Activated CD8-positive, alpha-beta T cell treated with anti-CD3 and anti-CD28 coated beads for 36 hours (primary cell): Measurements from ENCODE around the gene ASIP. TPM values are rescaled to one million over a fixed set of nuclear protein-coding genes. Genes with fewer than 3 reads are reported as not detected.
"Not testable (repeated sequence)": the region's sequence is repeated elsewhere in the genome, so short reads cannot be mapped to it uniquely, and the experiment has no call there.

Source experiments
- ATAC-seq: fragments of 200-7000 bp; cut with Tn5 transposase; one replicate; pipeline ENCODE4 v1.10.0; 2021; ENCODE audit warnings: mild to moderate bottlenecking, moderate library complexity
- CTCF ChIA-PET: fragments of 350-600 bp; sonication (Branson Sonifier 250); formaldehyde crosslinking; loops from one replicate; lab custom pipeline; 2021; ENCODE audit warnings: antibody characterized with exemption; lab: Charles Lee
- POLR2A ChIA-PET: fragments of 350-600 bp; sonication (Branson Sonifier 250); formaldehyde crosslinking; loops from one replicate; lab custom pipeline; 2021; ENCODE audit warnings: antibody characterized with exemption; lab: Charles Lee
- DNase-seq: peaks from one replicate; pipeline ENCODE4 v3.0.0-alpha.2; 2020
- H3K27ac Mint-ChIP-seq: one replicate; pipeline ENCODE4 v1.8.0; 2021; ENCODE audit warnings: mild to moderate bottlenecking, mixed read lengths
- H3K27me3 Mint-ChIP-seq: one replicate; pipeline ENCODE4 v1.8.0; 2021; ENCODE audit warnings: mixed read lengths
- H3K36me3 Mint-ChIP-seq: one replicate; pipeline ENCODE4 v1.8.0; 2021; ENCODE audit warnings: low read depth, mixed read lengths
- H3K4me1 Mint-ChIP-seq: one replicate; pipeline ENCODE4 v1.8.0; 2021; ENCODE audit warnings: low read depth, mixed read lengths
- H3K4me3 Mint-ChIP-seq: one replicate; pipeline ENCODE4 v1.8.0; 2021; ENCODE audit warnings: mild to moderate bottlenecking, moderate library complexity, mixed read lengths
- H3K9me3 Mint-ChIP-seq: one replicate; pipeline ENCODE4 v1.8.0; 2021; ENCODE audit warnings: mixed read lengths
- intact Hi-C: fragments of 100-400 bp; cut with micrococcal nuclease; formaldehyde crosslinking; loops from one replicate; pipeline ENCODE4 v1.10.0; 2022
- total RNA-seq, 2 experiments: library from RNA; stranded (reverse); gene quantifications; one replicate each; pipeline ENCODE4 v1.2.3, GENCODE V29; 2021
- TF ChIP-seq, protein P1 (sequence below): fragments of 200-600 bp; IDR thresholded peaks from one replicate; pipeline ENCODE4 v1.8.0; 2022; ENCODE audit warnings: antibody characterized with exemption, mild to moderate bottlenecking

ASIP gene
- total RNA-seq, 2 experiments from 2014 or later, result not detected

GRCh38 chr20:34283844-34284243 is 42.6 kb downstream of the ASIP start:
- no peak for DNase-seq
- no peak for ATAC-seq
- Mint-ChIP-seq H3K4me1 (no peaks in the 10 kb centered on the region), H3K27ac (no peak overlapping the region), H3K4me3 (no peak overlapping the region), H3K9me3 (no peaks in the 10 kb centered on the region), H3K36me3 (peaks cover 56% of the 10 kb centered on the region), H3K27me3 (no peaks in the 10 kb centered on the region)
- POLR2A ChIA-PET, result interaction anchor here (0.9 kb wide), 1 partner anchor 13 kb away, joined by 3 read pairs; no protein-coding TSS in a partner anchor
- CTCF ChIA-PET, result no interaction called here
- TF ChIP-seq, protein P1, sequence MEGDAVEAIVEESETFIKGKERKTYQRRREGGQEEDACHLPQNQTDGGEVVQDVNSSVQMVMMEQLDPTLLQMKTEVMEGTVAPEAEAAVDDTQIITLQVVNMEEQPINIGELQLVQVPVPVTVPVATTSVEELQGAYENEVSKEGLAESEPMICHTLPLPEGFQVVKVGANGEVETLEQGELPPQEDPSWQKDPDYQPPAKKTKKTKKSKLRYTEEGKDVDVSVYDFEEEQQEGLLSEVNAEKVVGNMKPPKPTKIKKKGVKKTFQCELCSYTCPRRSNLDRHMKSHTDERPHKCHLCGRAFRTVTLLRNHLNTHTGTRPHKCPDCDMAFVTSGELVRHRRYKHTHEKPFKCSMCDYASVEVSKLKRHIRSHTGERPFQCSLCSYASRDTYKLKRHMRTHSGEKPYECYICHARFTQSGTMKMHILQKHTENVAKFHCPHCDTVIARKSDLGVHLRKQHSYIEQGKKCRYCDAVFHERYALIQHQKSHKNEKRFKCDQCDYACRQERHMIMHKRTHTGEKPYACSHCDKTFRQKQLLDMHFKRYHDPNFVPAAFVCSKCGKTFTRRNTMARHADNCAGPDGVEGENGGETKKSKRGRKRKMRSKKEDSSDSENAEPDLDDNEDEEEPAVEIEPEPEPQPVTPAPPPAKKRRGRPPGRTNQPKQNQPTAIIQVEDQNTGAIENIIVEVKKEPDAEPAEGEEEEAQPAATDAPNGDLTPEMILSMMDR, result no peak
- intact Hi-C loops, result no loop called here

- no peak for ATAC-seq
- intact Hi-C loops, result no loop called here
- H3K4me3 Mint-ChIP-seq, result no peak overlapping the region
- H3K27me3 Mint-ChIP-seq, result no peaks in the 10 kb centered on the region
- no peak for DNase-seq
- no peak overlapping the region for H3K27ac Mint-ChIP-seq
- peaks cover 53% of the 10 kb centered on the region for H3K36me3 Mint-ChIP-seq
- no peaks in the 10 kb centered on the region for H3K4me1 Mint-ChIP-seq
- H3K9me3 Mint-ChIP-seq, result no peaks in the 10 kb centered on the region
- ChIA-PET POLR2A (no interaction called here), CTCF (interaction anchor here (0.9 kb wide), 1 partner anchor 29 kb away, joined by 4 read pairs; no protein-coding TSS in a partner anchor)
- TF ChIP-seq, protein P1, result no peak
These were observed 44.2 kb downstream of the ASIP start for GRCh38 chr20:34285450-34285849.

GRCh38 chr20:34287500-34287899 is 46.3 kb downstream of the ASIP start:
- H3K27ac Mint-ChIP-seq, H3K4me3 Mint-ChIP-seq, H3K4me1 Mint-ChIP-seq, DNase-seq, H3K27me3 Mint-ChIP-seq, H3K9me3 Mint-ChIP-seq, intact Hi-C loops, POLR2A ChIA-PET, ATAC-seq: not testable (repeated sequence)
- CTCF ChIA-PET, result interaction anchor here (1.2 to 1.7 kb wide), 3 partner anchors 26 to 97 kb away, joined by 3 to 8 read pairs (median 4); no protein-coding TSS in a partner anchor
- H3K36me3 Mint-ChIP-seq, result peaks cover 61% of the 10 kb centered on the region

DNA sequence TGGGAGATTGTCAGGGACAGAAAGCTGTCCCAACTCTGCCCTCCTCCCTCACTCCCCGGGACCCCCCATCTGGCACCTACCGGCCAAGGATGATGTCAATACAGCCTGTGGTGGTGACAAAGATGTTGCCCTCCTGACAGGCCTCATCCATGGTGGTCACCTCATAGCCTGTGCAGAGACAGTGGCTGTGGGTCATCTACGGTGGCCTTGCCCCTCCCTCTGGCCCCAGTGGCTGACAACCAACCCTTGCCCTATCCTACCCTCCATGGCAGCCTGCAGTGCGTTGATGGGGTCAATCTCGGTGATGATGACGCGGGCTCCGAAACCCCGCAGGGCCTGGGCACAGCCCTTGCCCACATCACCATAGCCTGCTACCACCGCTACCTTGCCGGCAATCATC is 49.2 kb downstream of the ASIP start:
- no peak for DNase-seq
- Mint-ChIP-seq H3K36me3 (peaks cover 70% of the 10 kb centered on the region), H3K27me3 (no peaks in the 10 kb centered on the region), H3K9me3 (no peaks in the 10 kb centered on the region), H3K27ac (no peak overlapping the region), H3K4me1 (no peaks in the 10 kb centered on the region), H3K4me3 (no peak overlapping the region)
- TF ChIP-seq, protein P1, result no peak
- CTCF ChIA-PET, result no interaction called here
- no peak for ATAC-seq
- intact Hi-C loops, result no loop called here
- POLR2A ChIA-PET, result interaction anchor here (0.7 to 1.4 kb wide), 2 partner anchors 9 to 57 kb away, joined by 3 read pairs; no protein-coding TSS in a partner anchor

DNA sequence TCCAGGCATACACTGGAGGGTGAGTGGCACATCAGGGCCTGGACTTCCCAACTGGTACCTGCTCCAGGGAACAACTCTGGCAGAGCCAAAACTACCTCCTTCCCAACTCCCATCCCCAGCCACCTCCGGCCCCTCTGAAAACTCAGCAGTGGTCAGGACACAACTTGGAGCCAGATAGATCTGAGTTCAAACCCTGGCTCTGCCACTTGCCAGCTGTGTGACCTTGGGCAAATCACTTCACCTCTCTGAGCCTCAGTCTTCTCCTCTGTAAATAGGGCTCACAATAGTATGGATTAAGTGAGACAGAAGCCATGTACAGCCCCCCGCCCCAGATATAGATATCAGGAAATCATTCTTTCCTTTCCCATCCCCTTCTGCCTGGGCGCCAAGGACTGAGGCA is 51.3 kb downstream of the ASIP start:
- peaks cover 64% of the 10 kb centered on the region for H3K36me3 Mint-ChIP-seq
- DNase-seq, result no peak
- ATAC-seq, result no peak
- POLR2A ChIA-PET, result interaction anchor here (1.6 kb wide), 1 partner anchor 9 kb away, joined by 3 read pairs; no protein-coding TSS in a partner anchor
- H3K4me3 Mint-ChIP-seq, result no peak overlapping the region
- no peaks in the 10 kb centered on the region for H3K9me3 Mint-ChIP-seq
- no peak overlapping the region for H3K27ac Mint-ChIP-seq
- CTCF ChIA-PET, result no interaction called here
- intact Hi-C loops, result no loop called here
- H3K27me3 Mint-ChIP-seq, result no peaks in the 10 kb centered on the region
- H3K4me1 Mint-ChIP-seq, result peaks cover under 1% of the 10 kb centered on the region
- TF ChIP-seq, protein P1, result no peak
